ENCODE results near the gene ARHGDIB.

Gene ARHGDIB

GRCh38 chr12:14961466-14962152 lies at the start of gene ARHGDIB:
TSS of gene ARHGDIB (minus strand) at chr12:14961601. CDS start at chr12:14950712, 10,889 bp downstream.
- peak in 1 of 14 donors; percentile 20 for DNase-seq

DNA sequence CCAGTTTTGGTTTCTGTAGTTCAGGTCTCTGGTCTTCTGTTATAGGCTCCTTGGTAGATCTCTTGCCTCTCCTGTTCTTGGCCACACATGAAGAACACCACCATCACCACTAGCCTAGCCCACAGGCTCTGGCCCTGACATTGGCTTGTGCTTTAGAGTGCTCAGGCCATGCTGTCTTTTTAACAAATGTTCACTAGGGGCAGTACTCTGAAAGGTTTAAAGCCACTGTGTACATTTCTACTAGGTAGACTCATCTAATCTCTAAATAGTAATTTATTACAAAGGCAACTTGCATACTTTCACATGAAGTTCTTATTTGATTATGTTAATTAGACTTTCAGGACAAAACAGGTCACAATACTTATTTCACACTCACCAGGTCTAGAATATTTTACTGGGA lies 49.8 kb upstream of the ARHGDIB start:
- DNase-seq: no peak

GRCh38 chr12:15007551-15007950 lies 46.1 kb upstream of the ARHGDIB start:
- no peak for DNase-seq

- no peak for DNase-seq
Observed at GRCh38 chr12:15005064-15005463, 43.7 kb upstream of the ARHGDIB start.

DNA sequence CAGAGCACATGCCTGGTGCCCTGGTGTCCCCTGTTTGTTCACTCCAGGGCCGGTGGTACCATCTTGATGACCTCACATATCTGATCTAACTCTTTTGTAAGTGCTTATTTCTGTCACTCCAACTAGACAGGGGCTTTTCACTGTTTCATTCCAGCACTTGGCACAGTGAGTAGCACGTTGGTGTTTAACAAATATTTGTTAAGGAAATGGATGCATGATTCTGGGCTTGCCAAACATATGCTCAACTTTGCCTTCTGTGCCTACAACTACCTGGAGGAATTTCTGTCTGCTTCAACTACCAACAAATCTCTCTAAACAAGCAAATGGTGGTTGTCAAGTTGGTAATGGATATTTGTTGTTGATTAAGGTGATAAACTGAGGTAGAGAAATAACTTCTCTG lies 43.0 kb upstream of the ARHGDIB start:
- DNase-seq: no peak

DNA sequence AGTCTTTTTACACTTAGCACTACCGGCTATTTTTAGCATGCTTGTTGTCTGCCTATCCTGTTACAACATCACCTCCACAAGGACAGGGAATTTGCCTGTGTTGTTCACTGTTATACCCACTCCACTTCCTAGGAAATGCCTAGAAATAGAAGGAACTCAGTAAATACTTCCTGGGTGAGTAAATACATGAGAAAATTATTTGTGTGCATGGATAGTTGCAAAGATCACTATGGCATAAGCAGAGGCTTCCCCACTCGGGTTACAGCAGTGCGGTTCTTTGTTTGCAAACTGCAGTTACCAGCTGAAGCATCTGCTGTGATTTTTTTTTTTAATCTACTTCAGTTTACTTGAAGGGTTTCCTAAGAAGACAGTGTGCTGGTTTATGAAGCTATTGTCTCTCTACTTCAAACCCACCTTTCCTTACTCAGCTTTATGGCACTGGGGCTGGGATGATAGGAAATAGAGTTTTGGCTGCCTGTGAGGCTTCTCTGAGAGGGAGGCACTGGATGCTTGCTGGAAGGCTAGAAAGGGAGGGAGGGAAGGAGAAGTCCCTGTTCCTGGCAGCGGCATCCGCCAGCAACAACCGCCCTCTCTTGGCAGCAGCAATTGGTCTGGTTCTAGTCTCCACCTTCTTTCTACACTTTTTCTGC lies 40.5 kb upstream of the ARHGDIB start:
- peak in 7 of 14 donors; percentile 7 to 46 (median 23) for DNase-seq

- DNase-seq: no peak
Observed at GRCh38 chr12:15000575-15000974, 39.2 kb upstream of the ARHGDIB start.

GRCh38 chr12:14999695-15000365 lies 38.4 kb upstream of the ARHGDIB start:
- DNase-seq: peak in 2 of 14 donors; percentile 1 to 11

GRCh38 chr12:14999021-14999694 lies 37.8 kb upstream of the ARHGDIB start:
- DNase-seq: no peak

DNA sequence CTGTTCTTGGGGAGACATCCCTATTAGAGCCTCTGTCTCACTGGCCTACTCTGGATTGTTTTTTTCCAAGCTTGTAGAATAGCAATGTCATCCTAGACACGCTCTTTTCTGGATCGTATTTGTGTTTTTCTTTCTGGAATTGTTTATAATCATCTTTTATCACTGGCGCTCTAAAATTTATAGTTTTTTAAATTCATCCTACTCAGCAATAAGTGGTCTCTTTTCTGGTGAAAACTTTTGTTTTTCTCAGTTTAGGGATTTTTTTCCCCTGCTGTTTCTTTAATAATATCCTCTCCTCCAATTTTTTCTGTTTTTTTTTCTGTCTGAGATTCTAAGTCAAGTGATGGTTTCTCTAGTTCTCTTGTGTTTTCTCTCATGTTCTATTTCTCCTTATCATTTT lies 36.6 kb upstream of the ARHGDIB start:
- no peak for DNase-seq

DNA sequence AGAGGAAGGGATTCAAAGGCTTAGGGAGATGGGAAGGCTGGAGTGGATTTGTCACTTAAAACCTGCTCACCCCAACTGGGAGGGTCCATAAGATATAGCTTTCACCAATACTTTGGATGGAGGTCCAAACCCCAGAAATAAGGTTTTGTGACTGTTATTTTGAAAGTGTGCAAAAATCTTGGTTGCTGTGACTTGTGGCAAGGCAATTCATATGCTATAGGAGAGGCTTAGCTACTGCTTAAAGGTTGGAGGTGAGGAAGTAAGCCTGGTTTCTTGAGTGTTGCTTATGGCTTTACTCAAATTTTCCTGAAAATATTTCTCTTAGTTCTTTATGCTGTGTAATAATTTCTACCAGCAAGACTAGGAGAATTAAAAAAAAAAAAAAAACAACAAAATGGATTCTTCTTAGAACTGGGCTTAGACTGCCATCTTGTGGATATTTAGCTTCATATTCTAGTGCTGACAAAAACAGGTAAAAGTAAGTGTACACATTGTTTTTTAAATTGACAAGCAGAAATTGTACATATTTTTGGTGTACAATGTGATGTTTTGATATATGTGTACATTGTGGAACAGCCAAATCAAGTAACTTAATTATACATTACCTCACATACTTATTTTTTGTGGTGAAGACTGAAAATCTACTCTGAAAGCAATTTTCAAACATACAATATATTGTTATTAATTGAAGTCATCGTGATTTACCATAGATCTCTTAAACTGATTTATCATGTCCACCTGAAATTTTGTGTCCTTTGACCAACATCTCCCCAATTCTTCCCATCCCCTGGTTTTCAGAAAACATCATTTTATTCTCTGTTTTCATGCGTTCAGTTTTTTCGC lies 34.4 kb upstream of the ARHGDIB start:
- peak in 1 of 14 donors; percentile 10 for DNase-seq

GRCh38 chr12:14994610-14995009 lies 33.2 kb upstream of the ARHGDIB start:
- no peak for DNase-seq

GRCh38 chr12:14993537-14994266 lies 32.3 kb upstream of the ARHGDIB start:
- no peak for DNase-seq

GRCh38 chr12:14993117-14993516 lies 31.7 kb upstream of the ARHGDIB start:
- no peak for DNase-seq

DNA sequence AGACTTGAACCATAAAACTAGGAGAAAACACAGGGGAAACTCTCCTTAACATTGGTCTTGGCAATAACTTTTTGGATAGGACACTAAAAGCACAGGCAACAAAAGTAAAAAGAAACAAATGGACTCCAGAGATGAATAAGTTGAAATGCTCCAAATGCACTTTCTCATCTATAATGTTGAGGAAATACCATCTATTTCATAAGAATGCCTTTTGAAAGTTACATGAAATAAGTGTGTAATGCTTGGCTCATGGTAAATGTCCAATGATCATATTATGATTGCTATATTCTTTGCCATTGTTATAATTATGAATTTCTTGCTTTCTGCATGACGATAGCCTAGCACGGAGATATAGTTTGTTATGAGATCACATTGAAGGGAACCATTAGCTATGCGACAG lies 31.3 kb upstream of the ARHGDIB start:
- DNase-seq: no peak

- no peak for DNase-seq
Observed at GRCh38 chr12:14991069-14991468, 29.7 kb upstream of the ARHGDIB start.

DNA sequence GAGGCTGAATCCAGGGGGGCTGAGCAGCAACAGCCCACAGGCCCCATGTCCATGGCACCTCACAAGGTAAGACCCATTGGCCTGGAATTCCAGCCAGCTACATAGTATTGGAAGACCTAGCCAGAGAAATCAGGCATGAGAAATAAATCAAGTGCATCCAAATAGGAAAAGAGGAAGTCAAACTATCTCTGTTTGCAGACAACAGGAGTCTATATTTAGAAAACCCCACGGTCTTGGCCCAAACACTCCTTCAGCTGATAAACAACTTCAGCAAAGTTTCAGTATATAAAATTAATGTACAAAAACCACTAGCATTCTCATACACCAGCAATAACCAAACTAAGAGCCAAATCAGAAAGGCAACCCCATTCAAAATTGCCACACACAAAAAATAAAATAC lies 28.4 kb upstream of the ARHGDIB start:
- no peak for DNase-seq

- DNase-seq: no peak
Observed at GRCh38 chr12:14988035-14988434, 26.6 kb upstream of the ARHGDIB start.

GRCh38 chr12:14986449-14986848 lies 25.0 kb upstream of the ARHGDIB start:
- no peak for DNase-seq

- no peak for DNase-seq
Observed at GRCh38 chr12:14984766-14985285, 23.4 kb upstream of the ARHGDIB start.

DNA sequence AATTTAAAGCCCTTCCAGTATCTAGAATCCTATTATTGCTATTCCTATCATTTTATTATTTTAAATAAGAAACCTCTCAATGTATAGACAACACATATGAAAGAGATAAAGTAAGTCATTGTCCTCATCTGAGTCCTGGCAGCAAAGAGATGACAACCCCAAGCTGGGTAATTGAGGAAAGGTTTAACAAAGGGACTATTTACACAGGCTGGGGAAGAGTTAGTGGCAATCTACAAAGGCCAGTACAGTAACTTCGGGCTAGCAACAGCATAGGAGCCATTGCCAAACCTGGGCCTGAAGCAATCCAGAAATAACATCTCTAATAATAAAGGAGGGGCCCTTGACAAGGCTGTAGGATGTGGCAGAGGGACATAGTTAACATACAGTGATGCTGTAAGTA lies 22.6 kb upstream of the ARHGDIB start:
- no peak for DNase-seq
